Testis (tissue), 2 donors: ENCODE results near the gene CHRNB1.

ENCODE experiments used
- CTCF ChIP-seq, 3 experiments: fragments of 450-650 bp in 2 of 3; fragments of 200-600 bp in 1 of 3; sonication (generic) in 1 of 3; IDR thresholded peaks; one replicate each; pipeline ENCODE4 v1.5.1; 2016 to 2019; ENCODE audit warnings: antibody characterized with exemption in 3 of 3, mild to moderate bottlenecking in 2 of 3, moderate library complexity in 1 of 3
- POLR2A ChIP-seq: fragments of 450-650 bp; IDR thresholded peaks from one replicate; pipeline ENCODE4 v1.6.1; 2017; ENCODE audit warnings: antibody characterized with exemption, mild to moderate bottlenecking, moderate library complexity

GRCh38 chr17:7462474-7463371 is 17.9 kb downstream of the CHRNB1 start:
- TF ChIP-seq CTCF (IDR thresholded peaks at IDR 0.05) (no peak), POLR2A (no peak)
